NCI-H2227 (cell line): Measurements from ENCODE around the gene ARHGAP26.
"Not testable (repeated sequence)": the region's sequence is repeated elsewhere in the genome, so short reads cannot be mapped to it uniquely, and the experiment has no call there.

Experiments used
- DNase-seq: peaks from one replicate; lab custom pipeline; 2025; ENCODE audit not compliant: unreplicated experiment; lab: John Stamatoyannopoulos, UW

ARHGAP26 gene

DNA sequence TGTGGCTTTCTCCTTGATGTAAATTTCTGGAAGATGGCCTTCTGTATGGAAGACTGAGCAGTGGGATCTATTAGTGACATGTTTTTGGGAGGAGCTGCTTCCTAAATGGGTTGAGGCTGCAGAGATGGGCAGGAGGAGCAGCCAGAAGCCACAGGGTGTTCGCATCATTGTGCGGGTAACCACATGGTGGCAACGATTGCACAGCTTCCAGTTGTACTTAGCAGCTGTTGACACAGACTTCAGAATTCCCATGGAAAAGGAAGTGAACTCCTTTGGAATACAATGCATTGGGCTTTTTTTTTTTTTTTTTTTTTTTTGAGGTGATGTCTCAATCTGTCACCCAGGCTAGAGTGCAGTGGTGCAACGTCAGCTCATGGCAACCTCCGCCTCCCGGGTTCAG is 336.0 kb downstream of the ARHGAP26 start:
- DNase-seq, result no peak

DNA sequence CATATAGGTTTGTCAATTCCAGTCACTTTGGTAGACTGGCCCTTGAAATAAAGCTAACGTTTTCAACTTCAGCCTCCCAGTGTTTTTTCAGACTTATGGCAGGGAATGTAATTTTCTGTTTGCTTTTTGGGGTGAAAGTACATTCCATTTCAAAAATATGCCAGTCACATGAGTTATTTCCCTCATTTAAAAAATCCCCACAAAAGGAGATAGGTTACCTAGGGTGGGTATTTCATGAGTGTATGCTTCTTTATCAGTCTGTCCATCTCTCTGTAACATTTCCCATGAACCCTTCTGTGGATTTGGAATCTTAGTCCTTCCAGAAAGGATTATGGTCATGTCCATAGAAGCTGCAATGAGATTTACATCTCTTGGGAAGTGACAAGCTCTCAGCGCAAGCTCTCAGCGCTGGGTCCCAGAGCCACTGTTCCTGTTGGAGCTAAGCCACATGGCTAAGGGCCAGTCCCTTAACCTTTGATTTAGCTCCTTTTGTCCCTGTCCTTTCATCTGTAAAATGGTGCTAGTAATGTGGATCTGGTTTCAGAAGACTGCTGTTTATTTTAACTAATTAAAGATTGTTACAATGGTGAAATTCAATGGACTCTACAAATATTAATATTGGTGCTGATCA is 338.4 kb downstream of the ARHGAP26 start:
- DNase-seq, result no peak

DNA sequence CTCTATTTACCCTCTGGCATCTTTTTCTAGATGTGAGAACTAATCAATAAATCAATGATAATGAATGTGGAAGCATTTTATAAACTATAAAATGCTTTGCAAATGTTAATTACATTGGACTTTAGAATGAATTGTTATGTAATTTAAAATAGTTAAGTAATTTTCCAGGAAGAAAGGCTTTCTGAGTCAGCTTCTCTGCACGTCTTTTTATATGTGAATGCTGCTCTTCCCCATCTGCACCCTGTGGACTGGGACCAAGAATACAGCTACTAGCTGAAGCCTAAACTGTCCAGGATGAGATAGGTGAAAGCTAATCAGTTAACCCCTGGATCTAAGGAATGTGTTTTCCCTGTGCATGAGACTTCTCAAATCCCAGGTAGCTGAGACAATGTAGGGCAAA is 340.4 kb downstream of the ARHGAP26 start:
- DNase-seq, result no peak

DNA sequence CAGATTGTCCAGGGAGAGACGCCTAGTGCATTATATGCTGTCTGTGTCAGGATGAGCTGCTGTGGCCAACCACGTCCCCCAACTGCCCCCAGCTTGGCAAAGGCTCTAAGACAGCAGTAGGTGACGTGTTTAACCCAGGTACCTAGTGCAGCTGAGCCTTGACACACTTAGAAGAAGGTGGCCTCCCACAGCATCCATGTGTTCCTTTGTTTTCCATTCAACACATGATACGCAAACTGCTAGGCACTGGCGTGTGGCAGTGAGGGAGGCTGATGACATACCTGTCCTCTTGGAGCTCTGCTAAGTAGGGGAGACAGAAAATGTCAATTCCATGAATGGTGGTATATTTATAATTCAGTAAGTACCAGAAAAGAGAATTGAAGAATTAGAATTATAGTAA is 341.6 kb downstream of the ARHGAP26 start:
- DNase-seq, result no peak

DNA sequence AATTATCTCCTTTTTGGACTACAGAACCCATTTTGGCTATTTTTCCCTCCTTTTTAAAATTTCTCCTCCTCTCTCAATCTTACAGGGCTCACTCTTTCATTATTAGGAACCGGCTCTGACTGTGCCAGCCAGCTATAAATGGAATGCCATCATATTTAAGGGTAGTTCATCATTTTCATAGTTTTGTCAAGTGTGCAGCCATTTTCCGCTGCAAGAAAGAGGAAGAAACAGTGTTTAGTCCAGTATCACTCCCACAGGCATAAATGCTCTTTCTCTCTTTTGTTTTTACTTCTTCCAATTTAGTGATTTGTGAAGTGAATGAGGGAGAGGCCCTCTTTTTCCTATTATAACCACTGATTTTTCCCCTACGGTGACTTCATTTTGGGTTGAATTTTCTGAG is 343.3 kb downstream of the ARHGAP26 start:
- DNase-seq, result no peak

DNA sequence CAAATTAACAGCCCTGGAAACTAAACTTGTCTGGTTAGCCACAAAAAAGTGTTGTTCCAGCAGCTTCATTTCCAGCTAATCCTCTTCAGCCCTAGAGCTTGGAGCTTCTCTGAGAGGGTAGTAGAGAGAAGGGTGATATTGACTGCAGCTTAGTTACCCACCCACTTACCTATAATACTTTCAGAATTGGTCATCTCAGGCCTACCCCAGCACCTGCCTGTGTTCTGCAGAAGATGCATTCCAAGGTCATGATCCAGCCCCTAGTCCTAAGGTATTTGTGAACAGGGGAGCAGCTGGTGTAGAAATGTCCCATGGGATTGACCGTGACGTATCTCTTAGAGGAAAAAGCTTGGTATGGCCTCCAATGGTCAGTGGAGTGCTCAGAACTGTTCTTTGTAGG is 344.3 kb downstream of the ARHGAP26 start:
- no peak for DNase-seq

DNA sequence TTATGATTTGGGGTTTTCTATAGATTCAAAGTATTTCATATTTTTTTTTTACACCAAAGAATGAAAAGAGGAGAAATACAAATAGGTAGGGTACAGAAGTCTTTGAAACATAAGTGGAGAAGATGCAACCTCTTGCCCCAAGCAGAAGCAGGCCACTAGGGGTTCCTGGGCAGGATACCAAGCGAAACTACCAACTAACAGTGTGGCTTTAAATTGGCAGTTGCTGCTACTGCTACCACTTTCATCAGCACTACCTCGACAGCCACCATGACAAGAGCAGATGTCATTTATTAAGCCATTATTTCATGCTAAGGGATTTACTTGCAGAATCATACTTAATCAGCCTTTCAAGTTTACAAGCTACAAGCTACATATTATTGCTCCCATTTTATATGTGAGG is 345.2 kb downstream of the ARHGAP26 start:
- DNase-seq, result no peak

DNA sequence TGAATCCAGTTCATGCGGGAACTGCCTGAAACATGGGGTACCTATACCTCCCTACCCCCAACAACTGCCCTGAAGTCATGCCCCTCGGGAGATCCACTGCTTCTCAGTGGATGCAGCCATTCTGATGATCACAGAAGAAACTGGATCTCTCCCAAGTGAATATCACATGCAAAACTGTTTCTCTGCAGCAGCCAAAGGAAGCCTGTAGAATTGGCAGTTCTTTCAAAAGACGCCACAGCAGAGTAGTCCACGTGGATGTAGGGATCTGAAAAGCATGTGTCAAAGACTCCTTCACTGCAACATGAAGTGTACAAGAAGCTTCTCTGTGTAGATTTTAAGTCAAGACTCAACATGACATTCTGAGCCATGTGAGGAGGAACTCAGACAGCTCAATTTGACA is 346.6 kb downstream of the ARHGAP26 start:
- no peak for DNase-seq

DNA sequence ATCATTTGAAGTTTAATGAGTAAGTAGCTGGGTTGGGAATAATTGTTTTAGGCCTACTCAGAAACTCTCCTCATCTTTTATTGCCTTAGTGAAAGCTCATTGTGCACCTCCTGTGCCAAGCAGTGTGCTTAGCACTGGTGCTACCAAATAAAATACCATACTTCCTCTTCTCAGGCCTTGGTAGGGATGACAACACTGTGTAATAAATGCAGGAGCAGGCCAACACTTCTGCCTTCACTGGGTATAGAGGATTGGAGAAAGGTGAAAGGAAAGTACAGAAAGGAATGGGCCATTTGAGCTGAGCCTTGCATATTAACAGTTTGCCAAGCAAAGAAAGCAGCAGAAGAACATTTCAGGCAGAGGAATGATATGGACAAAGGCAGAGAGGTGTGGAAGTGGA is 347.6 kb downstream of the ARHGAP26 start:
- no peak for DNase-seq

DNA sequence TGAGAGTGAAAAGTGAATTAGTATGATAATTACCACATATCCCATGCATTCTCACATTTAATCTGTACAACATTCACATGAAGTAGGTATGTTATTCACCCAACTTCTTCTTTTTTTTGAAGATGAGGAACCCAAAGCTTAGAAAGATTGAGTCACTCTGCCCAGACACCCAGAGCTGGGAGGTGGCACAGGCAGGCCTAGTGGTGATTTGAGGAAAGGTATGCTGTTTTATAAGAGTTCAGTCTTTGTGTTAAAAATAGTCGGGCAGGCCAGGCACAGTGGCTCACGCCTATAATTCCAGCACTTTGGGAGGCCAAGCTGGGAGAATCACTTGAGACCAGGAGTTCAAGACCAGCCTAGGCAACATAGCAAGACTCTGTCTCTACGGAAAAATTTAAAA is 348.0 kb downstream of the ARHGAP26 start:
- no peak for DNase-seq

DNA sequence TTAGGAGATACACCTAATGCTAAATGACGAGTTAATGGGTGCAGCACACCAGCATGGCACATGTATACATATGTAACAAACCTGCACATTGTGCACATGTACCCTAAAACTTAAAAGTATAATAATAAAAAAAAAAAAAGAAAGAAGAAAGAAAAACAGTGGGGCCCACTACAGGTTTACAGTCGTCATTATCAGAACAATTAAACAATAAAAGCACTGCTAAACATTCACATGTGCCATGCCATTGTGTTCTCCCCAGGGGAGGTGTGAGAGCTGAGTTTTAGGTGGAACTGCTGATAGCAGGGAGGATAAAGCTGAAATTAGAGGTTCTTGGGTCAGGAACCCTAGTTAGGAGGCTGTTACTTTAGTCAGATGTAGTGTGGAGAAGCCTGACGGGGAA is 348.6 kb downstream of the ARHGAP26 start:
- DNase-seq, result not testable (repeated sequence)

DNA sequence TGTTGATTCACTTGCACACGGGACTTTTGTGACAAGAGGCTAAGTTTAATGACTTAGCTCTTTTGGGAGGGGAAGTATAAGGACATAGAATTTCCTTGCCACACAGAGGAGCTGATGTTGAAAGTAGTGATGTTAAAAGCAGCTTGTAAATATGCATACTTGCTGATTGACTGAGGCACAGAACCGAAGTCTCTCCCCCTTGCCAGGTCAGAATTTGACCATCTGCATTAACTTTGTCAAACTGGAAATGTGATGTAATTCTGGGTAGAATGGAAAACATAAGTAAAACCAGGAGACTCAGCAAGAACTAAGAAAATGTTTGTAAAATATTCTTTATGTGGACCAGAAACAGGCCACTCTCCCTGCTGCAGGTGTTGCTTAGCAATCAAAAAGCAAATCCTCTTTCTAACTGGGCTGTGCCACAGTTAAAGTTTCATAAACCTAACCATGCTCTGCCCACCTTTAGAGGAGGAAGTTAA is 349.2 kb downstream of the ARHGAP26 start:
- no peak for DNase-seq

DNA sequence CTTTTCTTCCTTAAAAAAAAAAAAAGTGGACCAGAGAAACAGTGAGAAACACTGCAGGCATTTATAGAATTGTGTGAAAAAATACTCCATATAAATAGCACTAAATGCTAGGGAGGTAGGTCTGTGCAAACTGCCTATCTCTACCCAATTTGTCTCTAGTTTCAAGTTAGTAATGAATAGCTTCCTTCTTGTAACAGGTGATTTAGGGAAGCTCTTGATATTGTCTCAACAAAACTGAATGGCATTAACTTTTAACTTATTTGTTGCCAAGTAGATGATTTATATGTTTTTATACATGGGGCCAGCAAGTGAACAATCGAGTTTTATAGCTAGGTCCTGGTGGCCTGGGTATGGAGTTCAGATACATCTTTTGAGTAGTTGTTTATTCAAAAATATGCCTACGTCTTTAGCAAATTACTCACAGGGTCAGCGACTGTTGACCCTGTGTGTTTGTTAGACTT is 349.7 kb downstream of the ARHGAP26 start:
- no peak for DNase-seq

DNA sequence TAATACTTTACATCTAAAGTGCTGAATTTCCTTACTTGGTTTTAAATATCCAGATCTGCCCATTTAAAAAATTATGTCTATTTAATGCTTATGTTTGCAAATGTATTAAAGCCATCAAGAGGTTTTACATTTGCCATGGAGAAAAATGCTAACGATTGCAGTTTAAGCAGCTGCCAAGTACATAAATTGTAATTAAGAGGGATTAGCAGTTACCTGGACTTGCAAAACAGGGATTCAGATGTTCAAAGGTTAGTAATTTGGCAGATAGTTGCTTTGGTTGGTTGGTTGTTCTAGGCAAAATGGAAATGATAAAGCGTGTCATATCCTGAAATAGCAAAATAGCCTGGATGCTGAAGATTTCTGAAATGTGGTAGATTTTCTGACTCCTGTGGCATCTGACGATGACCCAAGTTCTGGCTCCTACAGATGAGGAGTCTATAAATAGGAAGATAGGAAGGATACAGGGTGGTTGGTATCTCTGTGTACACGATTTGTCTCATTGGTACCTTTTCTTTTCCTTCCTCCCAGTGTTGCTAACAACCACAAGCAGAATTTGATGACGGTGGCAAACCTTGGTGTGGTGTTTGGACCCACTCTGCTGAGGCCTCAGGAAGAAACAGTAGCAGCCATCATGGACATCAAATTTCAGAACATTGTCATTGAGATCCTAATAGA is 350.4 kb downstream of the ARHGAP26 start:
- no peak for DNase-seq

DNA sequence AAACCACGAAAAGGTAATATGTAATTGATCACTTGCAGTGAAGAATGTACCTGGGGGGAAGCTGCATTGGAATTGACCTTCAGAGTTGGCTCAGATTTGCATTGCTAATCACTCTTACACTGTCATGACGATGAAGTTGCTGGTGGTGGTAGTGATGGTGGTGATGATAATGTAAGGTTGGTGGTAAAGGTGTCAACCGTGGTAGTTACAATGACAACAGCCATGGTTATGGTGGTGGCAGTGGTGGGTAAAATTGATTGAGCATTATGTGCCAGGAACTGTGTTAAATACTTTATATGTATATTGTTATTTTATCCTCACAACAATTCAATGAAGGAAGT is 350.9 kb downstream of the ARHGAP26 start:
- no peak for DNase-seq

DNA sequence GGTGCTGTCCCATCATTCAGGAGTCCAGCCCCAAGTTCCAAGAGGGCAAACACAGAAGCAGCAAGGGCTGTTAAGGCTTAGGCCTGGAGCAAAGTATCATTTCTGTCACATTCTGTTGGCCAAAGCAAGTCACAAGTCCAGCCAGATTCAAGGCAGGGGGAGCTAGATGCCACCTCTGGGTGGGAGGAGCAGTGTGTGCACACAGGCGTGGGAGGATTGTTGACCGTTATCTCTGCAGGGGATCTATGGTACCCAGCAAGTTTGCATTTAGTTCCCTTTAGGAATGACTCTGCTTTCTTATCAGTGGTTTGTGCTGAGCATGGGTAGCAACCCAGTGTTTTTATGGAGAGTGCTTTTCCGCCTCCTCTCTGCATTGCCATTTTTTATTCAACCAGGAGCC is 354.4 kb downstream of the ARHGAP26 start:
- DNase-seq, result no peak

DNA sequence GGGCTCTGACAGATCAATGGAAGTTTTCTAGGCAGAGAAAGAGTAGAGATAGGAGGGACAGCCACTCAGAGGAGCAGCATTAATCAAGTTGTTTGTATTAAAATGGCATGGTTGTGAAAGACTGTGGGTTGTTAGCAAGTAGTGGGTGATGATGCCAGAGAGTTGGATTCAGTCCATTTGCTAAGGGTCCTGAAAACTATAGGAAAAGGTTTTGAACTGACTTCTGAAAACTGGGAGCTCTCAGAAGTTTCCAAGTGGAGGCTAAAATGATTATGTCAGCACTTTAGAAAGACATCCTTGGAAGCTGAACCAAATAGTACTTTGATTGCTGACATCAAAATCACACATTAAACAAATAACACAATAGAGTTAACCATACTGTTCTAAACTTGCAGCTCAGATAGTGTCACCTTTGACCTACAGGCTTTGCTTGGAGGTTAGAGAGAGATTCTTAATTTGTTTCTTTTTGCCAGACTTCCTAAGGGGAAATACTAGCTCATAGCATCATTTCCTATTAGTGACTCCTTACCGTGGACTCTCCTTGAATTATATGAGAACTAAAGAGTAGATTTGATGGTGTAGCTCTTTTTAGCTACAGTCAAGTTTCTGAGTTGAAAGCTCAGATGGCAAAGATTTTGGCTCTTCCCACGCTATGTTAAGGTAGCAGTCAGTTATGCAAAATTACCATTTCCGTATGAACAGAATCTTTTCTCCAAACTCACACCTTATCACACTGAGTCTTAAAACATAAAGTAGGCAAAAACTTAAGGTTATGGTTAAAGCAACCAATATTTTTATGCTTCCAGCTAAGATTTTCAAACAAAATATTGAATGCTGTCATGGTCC is 356.2 kb downstream of the ARHGAP26 start:
- DNase-seq, result no peak

DNA sequence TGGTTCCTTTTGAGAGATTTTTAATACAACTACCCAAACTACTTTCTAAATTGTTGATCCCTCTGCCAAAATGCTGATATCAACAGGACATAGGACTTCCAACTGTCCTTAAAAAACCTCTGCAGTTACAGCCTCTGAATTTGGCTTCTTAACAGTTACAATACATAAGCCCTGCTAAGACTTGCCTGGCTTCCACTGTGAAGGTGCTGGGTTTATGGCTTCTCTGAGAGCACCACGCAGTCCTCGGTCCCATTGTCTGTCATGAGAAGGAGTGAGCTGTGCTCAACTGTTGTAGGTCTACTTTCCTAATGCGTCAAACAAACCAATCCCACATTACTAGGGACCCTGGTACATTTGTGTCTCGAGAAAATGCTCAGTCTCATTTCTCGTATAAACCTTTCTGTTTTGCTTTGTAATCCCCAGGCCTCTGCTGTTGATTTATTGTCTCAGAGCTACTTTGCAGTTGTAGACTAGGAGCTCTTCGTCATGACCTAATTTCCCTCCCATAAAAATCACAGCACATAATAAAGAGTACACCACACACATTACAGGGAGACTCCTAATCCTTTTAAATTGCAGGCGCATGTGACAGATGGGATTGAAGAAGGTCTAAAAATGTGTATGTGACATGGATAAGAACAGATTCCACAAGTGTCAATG is 358.4 kb downstream of the ARHGAP26 start:
- DNase-seq, result no peak

DNA sequence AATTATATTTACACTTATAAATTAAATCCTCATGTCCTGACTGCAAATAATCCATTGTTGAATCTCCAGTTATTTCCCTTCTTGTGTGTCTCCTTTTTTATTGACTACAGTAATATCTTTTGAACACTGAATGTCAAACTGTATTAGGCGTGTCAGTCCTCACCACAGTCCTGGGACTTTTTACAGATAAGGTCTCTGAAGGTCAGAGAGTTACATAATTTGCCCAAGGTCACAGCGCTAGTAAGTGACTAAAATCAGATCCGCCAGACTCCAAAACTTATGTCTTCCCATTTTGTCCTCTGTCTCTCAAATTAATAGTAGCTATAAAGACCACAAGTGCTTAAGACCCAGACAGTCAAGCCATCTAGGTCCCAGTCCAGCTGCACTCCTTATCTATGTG is 359.0 kb downstream of the ARHGAP26 start:
- DNase-seq, result no peak

DNA sequence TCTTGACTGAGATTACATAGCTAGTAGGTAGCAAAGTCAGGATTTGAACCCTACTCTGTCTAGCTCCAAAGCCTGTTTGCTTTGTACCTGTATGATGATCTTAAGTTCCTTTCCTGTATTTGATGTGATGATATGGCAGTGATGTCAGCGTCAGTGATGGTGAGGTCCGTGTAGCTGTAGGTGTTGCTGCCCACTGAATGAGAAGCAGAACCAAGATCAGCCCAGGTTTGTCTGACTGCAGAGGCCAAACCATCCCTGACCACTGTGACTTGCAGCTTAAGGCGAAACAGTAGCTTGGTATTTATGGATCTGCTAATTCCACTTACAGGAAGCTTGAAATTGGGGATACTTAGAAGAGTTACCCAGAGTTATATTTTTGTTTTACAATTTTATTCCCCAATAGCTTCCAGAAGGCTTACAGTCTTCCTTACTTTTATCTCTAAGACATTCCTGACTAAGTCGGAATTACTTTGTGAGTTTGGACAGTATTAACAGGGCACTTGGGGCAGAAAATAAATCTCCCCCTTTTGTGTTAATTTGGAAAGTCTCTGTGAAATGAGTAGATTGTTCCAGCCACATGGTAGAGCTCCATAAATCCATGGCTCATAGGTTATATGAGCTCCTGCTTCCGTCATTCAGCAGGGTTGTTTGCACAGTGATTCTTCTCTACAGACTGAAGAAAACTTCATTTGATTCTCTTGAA is 359.9 kb downstream of the ARHGAP26 start:
- DNase-seq, result no peak
